ENCODE data around the gene APOLD1.
"Not testable (repeated sequence)": the region's sequence is repeated elsewhere in the genome, so short reads cannot be mapped to it uniquely, and the experiment has no call there.

The APOLD1 gene

GRCh38 chr12:12817616-12818015, 32.2 kb downstream of the APOLD1 start:
- H3K4me3 ChIP-seq (ENCODE audit: low read depth, low read length), result no peak overlapping the region
- no peak for TF ChIP-seq CTCF (IDR thresholded peaks at IDR 0.05; ENCODE audit: borderline replicate concordance, insufficient read depth, low read depth, low read length)

GRCh38 chr12:12818701-12819100, 33.2 kb downstream of the APOLD1 start:
- no peak for TF ChIP-seq CTCF (IDR thresholded peaks at IDR 0.05; ENCODE audit: borderline replicate concordance, insufficient read depth, low read depth, low read length)
- H3K4me3 ChIP-seq (ENCODE audit: low read depth, low read length), result no peak overlapping the region

- H3K4me3 ChIP-seq (ENCODE audit: low read depth, low read length), result no peak overlapping the region
- no peak for TF ChIP-seq CTCF (IDR thresholded peaks at IDR 0.05; ENCODE audit: borderline replicate concordance, insufficient read depth, low read depth, low read length)
These were observed 33.8 kb downstream of the APOLD1 start for GRCh38 chr12:12819221-12819620.

- TF ChIP-seq CTCF (IDR thresholded peaks at IDR 0.05; ENCODE audit: borderline replicate concordance, insufficient read depth, low read depth, low read length), result no peak
- H3K4me3 ChIP-seq (ENCODE audit: low read depth, low read length), result no peak overlapping the region
These were observed 34.4 kb downstream of the APOLD1 start for GRCh38 chr12:12819752-12820311.

GRCh38 chr12:12820376-12820775, 34.9 kb downstream of the APOLD1 start:
- H3K4me3 ChIP-seq (ENCODE audit: low read depth, low read length), result not testable (repeated sequence)

GRCh38 chr12:12821975-12822374, 36.5 kb downstream of the APOLD1 start:
- no peak for TF ChIP-seq CTCF (IDR thresholded peaks at IDR 0.05; ENCODE audit: borderline replicate concordance, insufficient read depth, low read depth, low read length)
- no peak overlapping the region for H3K4me3 ChIP-seq (ENCODE audit: low read depth, low read length)

GRCh38 chr12:12822886-12823285, 37.4 kb downstream of the APOLD1 start:
- H3K4me3 ChIP-seq (ENCODE audit: low read depth, low read length), result no peak overlapping the region
- TF ChIP-seq CTCF (IDR thresholded peaks at IDR 0.05; ENCODE audit: borderline replicate concordance, insufficient read depth, low read depth, low read length), result no peak

- H3K4me3 ChIP-seq (ENCODE audit: low read depth, low read length), result no peak overlapping the region
- TF ChIP-seq CTCF (IDR thresholded peaks at IDR 0.05; ENCODE audit: borderline replicate concordance, insufficient read depth, low read depth, low read length), result no peak
These were observed 37.8 kb downstream of the APOLD1 start for GRCh38 chr12:12823300-12823699.

All from GM12875 (cell line).